ENCODE data around the gene RASL10A. TPM values are rescaled to one million over a fixed set of nuclear protein-coding genes. Genes with fewer than 3 reads are reported as not detected.

Gene RASL10A
- total and polyA plus RNA-seq, 9 of the 15 experiments (the other 6 are each of a cell fraction or from before 2014, with no cell fraction given): 0.17 to 1.2 (median 0.45) TPM; not detected in 3

DNA sequence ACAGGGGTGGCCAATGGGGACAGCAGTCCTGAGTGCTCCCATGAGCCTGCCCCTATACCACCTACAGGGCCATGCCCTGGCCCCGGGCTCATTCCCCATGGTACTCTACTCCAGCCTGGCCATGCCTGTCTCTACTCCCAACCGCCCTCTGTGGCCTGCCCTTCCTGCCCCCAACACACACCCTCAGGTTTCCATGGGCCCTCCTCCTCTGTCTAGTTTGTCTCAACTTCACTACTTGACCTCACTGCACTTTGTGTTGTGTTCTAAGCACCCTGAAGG, 26.3 kb upstream of the RASL10A start (continued):
- TF ChIP-seq, protein P1, sequence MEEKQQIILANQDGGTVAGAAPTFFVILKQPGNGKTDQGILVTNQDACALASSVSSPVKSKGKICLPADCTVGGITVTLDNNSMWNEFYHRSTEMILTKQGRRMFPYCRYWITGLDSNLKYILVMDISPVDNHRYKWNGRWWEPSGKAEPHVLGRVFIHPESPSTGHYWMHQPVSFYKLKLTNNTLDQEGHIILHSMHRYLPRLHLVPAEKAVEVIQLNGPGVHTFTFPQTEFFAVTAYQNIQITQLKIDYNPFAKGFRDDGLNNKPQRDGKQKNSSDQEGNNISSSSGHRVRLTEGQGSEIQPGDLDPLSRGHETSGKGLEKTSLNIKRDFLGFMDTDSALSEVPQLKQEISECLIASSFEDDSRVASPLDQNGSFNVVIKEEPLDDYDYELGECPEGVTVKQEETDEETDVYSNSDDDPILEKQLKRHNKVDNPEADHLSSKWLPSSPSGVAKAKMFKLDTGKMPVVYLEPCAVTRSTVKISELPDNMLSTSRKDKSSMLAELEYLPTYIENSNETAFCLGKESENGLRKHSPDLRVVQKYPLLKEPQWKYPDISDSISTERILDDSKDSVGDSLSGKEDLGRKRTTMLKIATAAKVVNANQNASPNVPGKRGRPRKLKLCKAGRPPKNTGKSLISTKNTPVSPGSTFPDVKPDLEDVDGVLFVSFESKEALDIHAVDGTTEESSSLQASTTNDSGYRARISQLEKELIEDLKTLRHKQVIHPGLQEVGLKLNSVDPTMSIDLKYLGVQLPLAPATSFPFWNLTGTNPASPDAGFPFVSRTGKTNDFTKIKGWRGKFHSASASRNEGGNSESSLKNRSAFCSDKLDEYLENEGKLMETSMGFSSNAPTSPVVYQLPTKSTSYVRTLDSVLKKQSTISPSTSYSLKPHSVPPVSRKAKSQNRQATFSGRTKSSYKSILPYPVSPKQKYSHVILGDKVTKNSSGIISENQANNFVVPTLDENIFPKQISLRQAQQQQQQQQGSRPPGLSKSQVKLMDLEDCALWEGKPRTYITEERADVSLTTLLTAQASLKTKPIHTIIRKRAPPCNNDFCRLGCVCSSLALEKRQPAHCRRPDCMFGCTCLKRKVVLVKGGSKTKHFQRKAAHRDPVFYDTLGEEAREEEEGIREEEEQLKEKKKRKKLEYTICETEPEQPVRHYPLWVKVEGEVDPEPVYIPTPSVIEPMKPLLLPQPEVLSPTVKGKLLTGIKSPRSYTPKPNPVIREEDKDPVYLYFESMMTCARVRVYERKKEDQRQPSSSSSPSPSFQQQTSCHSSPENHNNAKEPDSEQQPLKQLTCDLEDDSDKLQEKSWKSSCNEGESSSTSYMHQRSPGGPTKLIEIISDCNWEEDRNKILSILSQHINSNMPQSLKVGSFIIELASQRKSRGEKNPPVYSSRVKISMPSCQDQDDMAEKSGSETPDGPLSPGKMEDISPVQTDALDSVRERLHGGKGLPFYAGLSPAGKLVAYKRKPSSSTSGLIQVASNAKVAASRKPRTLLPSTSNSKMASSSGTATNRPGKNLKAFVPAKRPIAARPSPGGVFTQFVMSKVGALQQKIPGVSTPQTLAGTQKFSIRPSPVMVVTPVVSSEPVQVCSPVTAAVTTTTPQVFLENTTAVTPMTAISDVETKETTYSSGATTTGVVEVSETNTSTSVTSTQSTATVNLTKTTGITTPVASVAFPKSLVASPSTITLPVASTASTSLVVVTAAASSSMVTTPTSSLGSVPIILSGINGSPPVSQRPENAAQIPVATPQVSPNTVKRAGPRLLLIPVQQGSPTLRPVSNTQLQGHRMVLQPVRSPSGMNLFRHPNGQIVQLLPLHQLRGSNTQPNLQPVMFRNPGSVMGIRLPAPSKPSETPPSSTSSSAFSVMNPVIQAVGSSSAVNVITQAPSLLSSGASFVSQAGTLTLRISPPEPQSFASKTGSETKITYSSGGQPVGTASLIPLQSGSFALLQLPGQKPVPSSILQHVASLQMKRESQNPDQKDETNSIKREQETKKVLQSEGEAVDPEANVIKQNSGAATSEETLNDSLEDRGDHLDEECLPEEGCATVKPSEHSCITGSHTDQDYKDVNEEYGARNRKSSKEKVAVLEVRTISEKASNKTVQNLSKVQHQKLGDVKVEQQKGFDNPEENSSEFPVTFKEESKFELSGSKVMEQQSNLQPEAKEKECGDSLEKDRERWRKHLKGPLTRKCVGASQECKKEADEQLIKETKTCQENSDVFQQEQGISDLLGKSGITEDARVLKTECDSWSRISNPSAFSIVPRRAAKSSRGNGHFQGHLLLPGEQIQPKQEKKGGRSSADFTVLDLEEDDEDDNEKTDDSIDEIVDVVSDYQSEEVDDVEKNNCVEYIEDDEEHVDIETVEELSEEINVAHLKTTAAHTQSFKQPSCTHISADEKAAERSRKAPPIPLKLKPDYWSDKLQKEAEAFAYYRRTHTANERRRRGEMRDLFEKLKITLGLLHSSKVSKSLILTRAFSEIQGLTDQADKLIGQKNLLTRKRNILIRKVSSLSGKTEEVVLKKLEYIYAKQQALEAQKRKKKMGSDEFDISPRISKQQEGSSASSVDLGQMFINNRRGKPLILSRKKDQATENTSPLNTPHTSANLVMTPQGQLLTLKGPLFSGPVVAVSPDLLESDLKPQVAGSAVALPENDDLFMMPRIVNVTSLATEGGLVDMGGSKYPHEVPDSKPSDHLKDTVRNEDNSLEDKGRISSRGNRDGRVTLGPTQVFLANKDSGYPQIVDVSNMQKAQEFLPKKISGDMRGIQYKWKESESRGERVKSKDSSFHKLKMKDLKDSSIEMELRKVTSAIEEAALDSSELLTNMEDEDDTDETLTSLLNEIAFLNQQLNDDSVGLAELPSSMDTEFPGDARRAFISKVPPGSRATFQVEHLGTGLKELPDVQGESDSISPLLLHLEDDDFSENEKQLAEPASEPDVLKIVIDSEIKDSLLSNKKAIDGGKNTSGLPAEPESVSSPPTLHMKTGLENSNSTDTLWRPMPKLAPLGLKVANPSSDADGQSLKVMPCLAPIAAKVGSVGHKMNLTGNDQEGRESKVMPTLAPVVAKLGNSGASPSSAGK (IDR thresholded peaks at IDR 0.05): no peak
- TF ChIP-seq NELFE (IDR thresholded peaks at IDR 0.05; ENCODE audit: insufficient read depth, insufficient read length): no peak
- TF ChIP-seq, protein P2, sequence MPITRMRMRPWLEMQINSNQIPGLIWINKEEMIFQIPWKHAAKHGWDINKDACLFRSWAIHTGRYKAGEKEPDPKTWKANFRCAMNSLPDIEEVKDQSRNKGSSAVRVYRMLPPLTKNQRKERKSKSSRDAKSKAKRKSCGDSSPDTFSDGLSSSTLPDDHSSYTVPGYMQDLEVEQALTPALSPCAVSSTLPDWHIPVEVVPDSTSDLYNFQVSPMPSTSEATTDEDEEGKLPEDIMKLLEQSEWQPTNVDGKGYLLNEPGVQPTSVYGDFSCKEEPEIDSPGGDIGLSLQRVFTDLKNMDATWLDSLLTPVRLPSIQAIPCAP (CRISPR knock-in tag; IDR thresholded peaks at IDR 0.05; ENCODE audit: borderline replicate concordance): no peak
- TF ChIP-seq SP1 (CRISPR knock-in tag; IDR thresholded peaks at IDR 0.05): no peak
- TF ChIP-seq MCM3 (IDR thresholded peaks at IDR 0.05): no peak
- TF ChIP-seq ZNF444 (CRISPR knock-in tag; IDR thresholded peaks at IDR 0.05): no peak

Measured in K562 (cell line).